Measurements from ENCODE around the gene GRIK2.

DNA sequence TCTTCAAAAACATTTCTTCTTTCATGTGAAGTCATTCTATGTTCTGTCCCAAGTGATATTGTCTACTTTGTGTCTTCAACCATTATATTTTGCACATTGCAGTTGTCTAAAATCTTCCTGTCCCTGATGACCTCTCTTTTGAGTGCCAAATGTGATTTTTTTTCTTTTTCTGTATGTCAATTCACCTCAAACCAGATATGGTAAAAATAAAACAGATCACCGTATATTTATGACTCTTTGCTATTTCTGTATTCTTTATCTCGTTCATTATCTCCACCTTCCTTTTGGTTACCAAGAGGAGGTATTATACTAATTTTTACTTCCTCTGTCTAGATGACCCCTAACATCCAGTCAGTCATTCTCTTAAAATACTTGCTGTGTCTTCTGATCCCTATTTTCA lies 165.2 kb downstream of the GRIK2 start:
- TF ChIP-seq POLR2AphosphoS5 (IDR thresholded peaks at IDR 0.05) (no peak), POLR2A (IDR thresholded peaks at IDR 0.05) (no peak), EP300 (IDR thresholded peaks at IDR 0.05) (no peak)
- TF ChIP-seq, protein P1, sequence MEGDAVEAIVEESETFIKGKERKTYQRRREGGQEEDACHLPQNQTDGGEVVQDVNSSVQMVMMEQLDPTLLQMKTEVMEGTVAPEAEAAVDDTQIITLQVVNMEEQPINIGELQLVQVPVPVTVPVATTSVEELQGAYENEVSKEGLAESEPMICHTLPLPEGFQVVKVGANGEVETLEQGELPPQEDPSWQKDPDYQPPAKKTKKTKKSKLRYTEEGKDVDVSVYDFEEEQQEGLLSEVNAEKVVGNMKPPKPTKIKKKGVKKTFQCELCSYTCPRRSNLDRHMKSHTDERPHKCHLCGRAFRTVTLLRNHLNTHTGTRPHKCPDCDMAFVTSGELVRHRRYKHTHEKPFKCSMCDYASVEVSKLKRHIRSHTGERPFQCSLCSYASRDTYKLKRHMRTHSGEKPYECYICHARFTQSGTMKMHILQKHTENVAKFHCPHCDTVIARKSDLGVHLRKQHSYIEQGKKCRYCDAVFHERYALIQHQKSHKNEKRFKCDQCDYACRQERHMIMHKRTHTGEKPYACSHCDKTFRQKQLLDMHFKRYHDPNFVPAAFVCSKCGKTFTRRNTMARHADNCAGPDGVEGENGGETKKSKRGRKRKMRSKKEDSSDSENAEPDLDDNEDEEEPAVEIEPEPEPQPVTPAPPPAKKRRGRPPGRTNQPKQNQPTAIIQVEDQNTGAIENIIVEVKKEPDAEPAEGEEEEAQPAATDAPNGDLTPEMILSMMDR (IDR thresholded peaks at IDR 0.05) = no peak

All from suprapubic skin (tissue), 4 donors.